Measurements from ENCODE around the gene SLC30A1.
"Not testable (repeated sequence)": the region's sequence is repeated elsewhere in the genome, so short reads cannot be mapped to it uniquely, and the experiment has no call there.

Gene SLC30A1

GRCh38 chr1:211578640-211579439 is at the start of gene SLC30A1:
SLC30A1 (minus strand) TSS chr1:211579161; CDS start chr1:211578612, 549 bp downstream.
- ChIA-PET CTCF (interaction anchor here (0.7 to 2.7 kb wide), 10 partner anchors 10 to 79 kb away, joined by 3 to 24 read pairs (median 4); no protein-coding TSS in a partner anchor), POLR2A (interaction anchor here (0.7 to 1.3 kb wide), 4 partner anchors 14 to 74 kb away, joined by 3 to 6 read pairs (median 4); no protein-coding TSS in a partner anchor)
- DNase-seq (ENCODE audit: low read depth, low spot score): peak; percentile 86
- peak within 1 kb of the TSS; percentile 93 for H3K4me3 ChIP-seq (ENCODE audit: low read depth, low read length)
- TF ChIP-seq CTCF (IDR thresholded peaks at IDR 0.05; ENCODE audit: insufficient read depth, low read length, missing control alignments): no peak

GRCh38 chr1:211628417-211628816 is 49.5 kb upstream of the SLC30A1 start:
- H3K4me3 ChIP-seq (ENCODE audit: low read depth, low read length): no peak overlapping the region
- no peak for DNase-seq (ENCODE audit: low read depth, low spot score)
- ChIA-PET POLR2A (no interaction called here), CTCF (interaction anchor here (0.9 to 2.4 kb wide), 4 partner anchors 11 to 113 kb away, joined by 3 to 8 read pairs (median 4); no protein-coding TSS in a partner anchor)
- TF ChIP-seq CTCF (IDR thresholded peaks at IDR 0.05; ENCODE audit: insufficient read depth, low read length, missing control alignments): no peak

GRCh38 chr1:211627259-211627658 is 48.3 kb upstream of the SLC30A1 start:
- CTCF ChIA-PET: interaction anchor here (2.4 kb wide), 1 partner anchor 20 kb away, joined by 8 read pairs; no protein-coding TSS in a partner anchor
- no peak for DNase-seq (ENCODE audit: low read depth, low spot score)
- POLR2A ChIA-PET: no interaction called here
- H3K4me3 ChIP-seq (ENCODE audit: low read depth, low read length): no peak overlapping the region
- no peak for TF ChIP-seq CTCF (IDR thresholded peaks at IDR 0.05; ENCODE audit: insufficient read depth, low read length, missing control alignments)

GRCh38 chr1:211625866-211626265 is 46.9 kb upstream of the SLC30A1 start:
- H3K4me3 ChIP-seq (ENCODE audit: low read depth, low read length); DNase-seq (ENCODE audit: low read depth, low spot score); POLR2A ChIA-PET; CTCF ChIA-PET: not testable (repeated sequence)

- peak; percentile 58 for TF ChIP-seq CTCF (IDR thresholded peaks at IDR 0.05; ENCODE audit: insufficient read depth, low read length, missing control alignments)
- POLR2A ChIA-PET: no interaction called here
- no peak for DNase-seq (ENCODE audit: low read depth, low spot score)
- CTCF ChIA-PET: interaction anchor here (0.7 to 2.3 kb wide), 9 partner anchors 8 to 156 kb away, joined by 3 to 9 read pairs (median 5); partner anchors contain the start of gene SLC30A1
- no peak overlapping the region for H3K4me3 ChIP-seq (ENCODE audit: low read depth, low read length)
Observed at GRCh38 chr1:211625040-211625439, 46.1 kb upstream of the SLC30A1 start.

- no peak for DNase-seq (ENCODE audit: low read depth, low spot score)
- no peak for TF ChIP-seq CTCF (IDR thresholded peaks at IDR 0.05; ENCODE audit: insufficient read depth, low read length, missing control alignments)
- no peak overlapping the region for H3K4me3 ChIP-seq (ENCODE audit: low read depth, low read length)
- POLR2A ChIA-PET: no interaction called here
- CTCF ChIA-PET: interaction anchor here (1.0 to 2.3 kb wide), 4 partner anchors 10 to 110 kb away, joined by 3 to 9 read pairs (median 6); no protein-coding TSS in a partner anchor
Observed at GRCh38 chr1:211623515-211623914, 44.6 kb upstream of the SLC30A1 start.
